SK-N-SH treated with all-trans-retinoic acid at 6 μM for 48 hours (cell line): ENCODE measurements around the gene TTC27.

Source experiments
- ATAC-seq: fragments of 200-7000 bp; cut with Tn5 transposase; 3 replicates; pipeline ENCODE4 v1.9.1; 2020; ENCODE audit warnings: mild to moderate bottlenecking, moderate library complexity
- ARNTL ChIP-seq: fragments of 450-650 bp; formaldehyde crosslinking; IDR thresholded peaks from 2 replicates; pipeline ENCODE4 v1.5.0; 2020; ENCODE audit warnings: low read depth, mild to moderate bottlenecking, moderate library complexity, borderline replicate concordance
- BACH2 ChIP-seq: fragments of 250-450 bp; sonication (Bioruptor Pico); IDR thresholded peaks from 2 replicates; pipeline ENCODE4 v1.9.0; 2021; ENCODE audit warnings: mild to moderate bottlenecking, borderline replicate concordance
- CREB5 ChIP-seq: fragments of 250-450 bp; sonication (Bioruptor Pico); IDR thresholded peaks from 2 replicates; pipeline ENCODE4 v1.5.1; 2020; ENCODE audit warnings: low read depth, mild to moderate bottlenecking, moderate library complexity
- CSDC2 ChIP-seq: fragments of 250-450 bp; sonication (Bioruptor Pico); IDR thresholded peaks from 2 replicates; pipeline ENCODE4 v1.5.0; 2020; ENCODE audit warnings: mild to moderate bottlenecking, moderate library complexity
- CSRNP3 ChIP-seq: fragments of 250-450 bp; sonication (Bioruptor Pico); IDR thresholded peaks from 2 replicates; pipeline ENCODE4 v1.5.1; 2021; ENCODE audit warnings: mild to moderate bottlenecking, moderate library complexity
- ESRRG ChIP-seq: fragments of 250-450 bp; sonication (Bioruptor Pico); IDR thresholded peaks from 2 replicates; pipeline ENCODE4 v1.6.1; 2021; ENCODE audit warnings: mild to moderate bottlenecking
- GLIS3 ChIP-seq: fragments of 250-450 bp; sonication (Bioruptor Pico); IDR thresholded peaks from 2 replicates; pipeline ENCODE4 v1.5.0; 2020; ENCODE audit warnings: mild to moderate bottlenecking, moderate library complexity
- ISL1 ChIP-seq: fragments of 250-450 bp; sonication (Bioruptor Pico); IDR thresholded peaks from 2 replicates; pipeline ENCODE4 v2.1.2; 2022; ENCODE audit warnings: mild to moderate bottlenecking, moderate library complexity
- PPARA ChIP-seq: fragments of 250-450 bp; sonication (Bioruptor Pico); IDR thresholded peaks from 2 replicates; pipeline ENCODE4 v1.5.0; 2020; ENCODE audit warnings: mild to moderate bottlenecking, borderline replicate concordance
- RARB ChIP-seq: fragments of 250-450 bp; sonication (Bioruptor Pico); IDR thresholded peaks from 2 replicates; pipeline ENCODE4 v1.8.0; 2021; ENCODE audit warnings: mild to moderate bottlenecking, moderate library complexity
- TCF4 ChIP-seq: fragments of 250-450 bp; sonication (Bioruptor Pico); IDR thresholded peaks from 2 replicates; pipeline ENCODE4 v1.8.0; 2021; ENCODE audit warnings: mild to moderate bottlenecking, moderate library complexity, borderline replicate concordance
- TOX ChIP-seq: fragments of 250-450 bp; sonication (Bioruptor Pico); IDR thresholded peaks from 2 replicates; pipeline ENCODE4 v1.8.0; 2021; ENCODE audit warnings: mild to moderate bottlenecking, moderate library complexity, borderline replicate concordance
- ZC3H10 ChIP-seq: fragments of 250-450 bp; sonication (Bioruptor Pico); IDR thresholded peaks from 2 replicates; pipeline ENCODE4 v1.5.1; 2021; ENCODE audit warnings: mild to moderate bottlenecking, moderate library complexity
- ZFP3 ChIP-seq: fragments of 250-450 bp; sonication (Bioruptor Pico); IDR thresholded peaks from 2 replicates; pipeline ENCODE4 v1.5.0; 2020; ENCODE audit warnings: mild to moderate bottlenecking, moderate library complexity
- ZFP30 ChIP-seq: fragments of 450-650 bp; formaldehyde crosslinking; IDR thresholded peaks from 2 replicates; pipeline ENCODE4 v1.5.0; 2022; ENCODE audit warnings: mild to moderate bottlenecking, moderate library complexity
- ZNF70 ChIP-seq: fragments of 450-650 bp; formaldehyde crosslinking; IDR thresholded peaks from 2 replicates; pipeline ENCODE4 v1.5.0; 2020; ENCODE audit warnings: mild to moderate bottlenecking, moderate library complexity
- ZNF8 ChIP-seq: fragments of 450-650 bp; formaldehyde crosslinking; IDR thresholded peaks from 2 replicates; pipeline ENCODE4 v1.5.0; 2020; ENCODE audit warnings: mild to moderate bottlenecking, moderate library complexity
- TF ChIP-seq, protein P1 (sequence below): fragments of 250-450 bp; sonication (Bioruptor Pico); IDR thresholded peaks from 2 replicates; pipeline ENCODE4 v1.8.0; 2021; ENCODE audit warnings: low read depth, mild to moderate bottlenecking, moderate library complexity, borderline replicate concordance
- TF ChIP-seq, protein P2 (sequence below): fragments of 250-450 bp; sonication (Bioruptor Pico); IDR thresholded peaks from 2 replicates; pipeline ENCODE4 v1.8.0; 2020; ENCODE audit warnings: mild to moderate bottlenecking, moderate library complexity, borderline replicate concordance
- TF ChIP-seq, protein P3 (sequence below): fragments of 250-450 bp; sonication (Bioruptor Pico); IDR thresholded peaks from 2 replicates; pipeline ENCODE4 v1.5.0; 2020; ENCODE audit warnings: mild to moderate bottlenecking, moderate library complexity

Gene TTC27

DNA sequence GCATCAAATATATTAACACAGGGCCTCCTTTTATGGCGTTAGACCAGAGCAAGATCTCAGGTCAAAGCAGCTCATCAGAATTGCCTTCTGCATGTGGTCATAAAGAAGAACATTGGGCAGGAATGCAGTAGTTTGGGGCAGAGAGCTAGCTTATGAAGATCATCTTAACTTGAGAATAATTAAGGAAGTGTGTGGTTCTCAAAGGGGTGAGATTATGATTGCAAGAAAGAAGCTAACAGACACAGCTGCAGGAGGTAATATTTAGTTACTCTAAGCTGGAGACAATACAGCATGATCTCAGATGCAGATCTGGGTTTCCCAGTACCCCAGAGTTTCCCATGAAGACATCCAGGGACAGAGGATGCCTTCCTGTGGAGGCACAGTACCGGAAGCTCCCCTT lies 91.6 kb downstream of the TTC27 start:
- TF ChIP-seq ZNF8 (no peak), BACH2 (CRISPR knock-in tag) (no peak), CSRNP3 (CRISPR knock-in tag) (no peak), ZFP30 (no peak), ZNF70 (CRISPR knock-in tag) (no peak), TOX (no peak), ISL1 (CRISPR knock-in tag) (no peak), ZC3H10 (CRISPR knock-in tag) (no peak), ESRRG (CRISPR knock-in tag) (no peak), TCF4 (CRISPR knock-in tag) (no peak), ARNTL (CRISPR knock-in tag) (no peak), RARB (no peak), CREB5 (no peak), CSDC2 (CRISPR knock-in tag) (no peak)
- TF ChIP-seq, protein P1, sequence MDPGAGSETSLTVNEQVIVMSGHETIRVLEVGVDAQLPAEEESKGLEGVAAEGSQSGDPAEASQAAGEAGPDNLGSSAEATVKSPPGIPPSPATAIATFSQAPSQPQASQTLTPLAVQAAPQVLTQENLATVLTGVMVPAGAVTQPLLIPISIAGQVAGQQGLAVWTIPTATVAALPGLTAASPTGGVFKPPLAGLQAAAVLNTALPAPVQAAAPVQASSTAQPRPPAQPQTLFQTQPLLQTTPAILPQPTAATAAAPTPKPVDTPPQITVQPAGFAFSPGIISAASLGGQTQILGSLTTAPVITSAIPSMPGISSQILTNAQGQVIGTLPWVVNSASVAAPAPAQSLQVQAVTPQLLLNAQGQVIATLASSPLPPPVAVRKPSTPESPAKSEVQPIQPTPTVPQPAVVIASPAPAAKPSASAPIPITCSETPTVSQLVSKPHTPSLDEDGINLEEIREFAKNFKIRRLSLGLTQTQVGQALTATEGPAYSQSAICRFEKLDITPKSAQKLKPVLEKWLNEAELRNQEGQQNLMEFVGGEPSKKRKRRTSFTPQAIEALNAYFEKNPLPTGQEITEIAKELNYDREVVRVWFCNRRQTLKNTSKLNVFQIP (CRISPR knock-in tag): no peak
- TF ChIP-seq, protein P2, sequence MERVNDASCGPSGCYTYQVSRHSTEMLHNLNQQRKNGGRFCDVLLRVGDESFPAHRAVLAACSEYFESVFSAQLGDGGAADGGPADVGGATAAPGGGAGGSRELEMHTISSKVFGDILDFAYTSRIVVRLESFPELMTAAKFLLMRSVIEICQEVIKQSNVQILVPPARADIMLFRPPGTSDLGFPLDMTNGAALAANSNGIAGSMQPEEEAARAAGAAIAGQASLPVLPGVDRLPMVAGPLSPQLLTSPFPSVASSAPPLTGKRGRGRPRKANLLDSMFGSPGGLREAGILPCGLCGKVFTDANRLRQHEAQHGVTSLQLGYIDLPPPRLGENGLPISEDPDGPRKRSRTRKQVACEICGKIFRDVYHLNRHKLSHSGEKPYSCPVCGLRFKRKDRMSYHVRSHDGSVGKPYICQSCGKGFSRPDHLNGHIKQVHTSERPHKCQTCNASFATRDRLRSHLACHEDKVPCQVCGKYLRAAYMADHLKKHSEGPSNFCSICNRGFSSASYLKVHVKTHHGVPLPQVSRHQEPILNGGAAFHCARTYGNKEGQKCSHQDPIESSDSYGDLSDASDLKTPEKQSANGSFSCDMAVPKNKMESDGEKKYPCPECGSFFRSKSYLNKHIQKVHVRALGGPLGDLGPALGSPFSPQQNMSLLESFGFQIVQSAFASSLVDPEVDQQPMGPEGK (CRISPR knock-in tag): no peak
- ATAC-seq: no peak

DNA sequence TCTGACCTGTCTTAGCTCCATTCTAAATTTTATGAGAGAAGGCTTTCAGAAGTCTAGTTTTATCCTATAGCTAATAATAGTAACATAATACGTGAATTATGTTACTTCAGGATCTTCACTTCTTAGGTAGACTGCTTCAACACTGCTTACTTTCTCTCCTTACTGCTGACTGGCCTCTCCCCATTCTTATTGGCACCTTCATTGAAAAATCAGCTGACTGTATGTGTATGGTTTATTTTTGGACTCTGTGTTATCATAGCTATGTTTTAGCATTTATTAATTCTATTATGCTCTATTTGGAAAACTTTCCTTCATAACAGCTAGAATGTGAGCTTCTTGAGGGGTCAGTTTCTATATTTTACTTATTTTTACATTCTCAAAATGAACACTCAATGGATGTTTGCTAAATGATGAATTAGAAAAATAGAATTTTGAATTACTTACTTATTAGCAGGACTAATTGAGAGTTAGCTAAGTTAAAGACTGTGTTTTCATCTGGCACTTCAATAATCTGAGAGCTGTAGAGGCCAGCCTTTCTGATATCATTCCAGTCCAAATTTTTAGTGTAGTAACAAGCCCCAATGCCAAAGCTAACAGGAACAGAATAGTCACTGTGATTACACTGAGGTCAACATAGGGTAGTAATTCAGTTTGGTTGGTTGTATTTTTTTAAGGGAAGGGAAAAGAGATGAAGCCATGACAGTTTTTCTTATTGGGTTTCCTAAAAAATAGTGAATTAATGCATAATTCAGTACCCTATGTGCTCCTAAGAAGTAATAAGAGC lies 92.3 kb downstream of the TTC27 start:
- TF ChIP-seq, protein P1 (CRISPR knock-in tag): no peak
- TF ChIP-seq ZFP3 (CRISPR knock-in tag): no peak
- no peak for TF ChIP-seq TOX
- TF ChIP-seq ZNF70 (CRISPR knock-in tag): no peak
- TF ChIP-seq, protein P2 (CRISPR knock-in tag): no peak
- TF ChIP-seq ARNTL (CRISPR knock-in tag): no peak
- ATAC-seq: no peak

DNA sequence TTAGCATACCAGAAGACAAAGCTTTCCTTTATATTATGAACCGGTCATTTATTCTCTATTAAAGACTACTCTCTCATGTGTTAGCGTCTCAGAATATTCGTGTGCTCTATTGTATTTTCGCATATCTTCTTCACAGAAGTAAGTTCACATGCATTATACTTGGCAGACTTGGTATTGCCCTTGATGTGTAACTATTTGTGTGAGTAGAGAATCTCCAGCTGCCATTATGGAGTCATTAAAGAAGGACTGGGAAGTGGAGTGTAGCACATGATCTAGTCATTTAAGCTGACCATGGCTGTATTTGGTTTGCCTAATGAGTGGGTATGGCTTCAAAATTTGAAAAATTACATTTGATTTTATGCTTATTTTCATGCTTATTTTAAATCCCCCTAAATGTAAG lies 92.9 kb downstream of the TTC27 start:
- no peak for TF ChIP-seq ZFP30
- no peak for TF ChIP-seq PPARA (CRISPR knock-in tag)
- TF ChIP-seq CREB5: no peak
- no peak for TF ChIP-seq BACH2 (CRISPR knock-in tag)
- TF ChIP-seq ESRRG (CRISPR knock-in tag): no peak
- TF ChIP-seq TCF4 (CRISPR knock-in tag): no peak
- no peak for TF ChIP-seq RARB
- no peak for TF ChIP-seq ISL1 (CRISPR knock-in tag)
- TF ChIP-seq ZC3H10 (CRISPR knock-in tag): no peak
- no peak for TF ChIP-seq GLIS3 (CRISPR knock-in tag)
- TF ChIP-seq, protein P3, sequence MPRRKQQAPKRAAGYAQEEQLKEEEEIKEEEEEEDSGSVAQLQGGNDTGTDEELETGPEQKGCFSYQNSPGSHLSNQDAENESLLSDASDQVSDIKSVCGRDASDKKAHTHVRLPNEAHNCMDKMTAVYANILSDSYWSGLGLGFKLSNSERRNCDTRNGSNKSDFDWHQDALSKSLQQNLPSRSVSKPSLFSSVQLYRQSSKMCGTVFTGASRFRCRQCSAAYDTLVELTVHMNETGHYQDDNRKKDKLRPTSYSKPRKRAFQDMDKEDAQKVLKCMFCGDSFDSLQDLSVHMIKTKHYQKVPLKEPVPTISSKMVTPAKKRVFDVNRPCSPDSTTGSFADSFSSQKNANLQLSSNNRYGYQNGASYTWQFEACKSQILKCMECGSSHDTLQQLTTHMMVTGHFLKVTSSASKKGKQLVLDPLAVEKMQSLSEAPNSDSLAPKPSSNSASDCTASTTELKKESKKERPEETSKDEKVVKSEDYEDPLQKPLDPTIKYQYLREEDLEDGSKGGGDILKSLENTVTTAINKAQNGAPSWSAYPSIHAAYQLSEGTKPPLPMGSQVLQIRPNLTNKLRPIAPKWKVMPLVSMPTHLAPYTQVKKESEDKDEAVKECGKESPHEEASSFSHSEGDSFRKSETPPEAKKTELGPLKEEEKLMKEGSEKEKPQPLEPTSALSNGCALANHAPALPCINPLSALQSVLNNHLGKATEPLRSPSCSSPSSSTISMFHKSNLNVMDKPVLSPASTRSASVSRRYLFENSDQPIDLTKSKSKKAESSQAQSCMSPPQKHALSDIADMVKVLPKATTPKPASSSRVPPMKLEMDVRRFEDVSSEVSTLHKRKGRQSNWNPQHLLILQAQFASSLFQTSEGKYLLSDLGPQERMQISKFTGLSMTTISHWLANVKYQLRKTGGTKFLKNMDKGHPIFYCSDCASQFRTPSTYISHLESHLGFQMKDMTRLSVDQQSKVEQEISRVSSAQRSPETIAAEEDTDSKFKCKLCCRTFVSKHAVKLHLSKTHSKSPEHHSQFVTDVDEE (CRISPR knock-in tag): no peak
- TF ChIP-seq, all 23 proteins: peak for 0
- ATAC-seq: no peak
